Upper lobe of right lung (tissue), 1 donor: ENCODE data around the gene PDPK1. TPM values are rescaled to one million over a fixed set of nuclear protein-coding genes. Genes with fewer than 3 reads are reported as not detected.
"Not testable (repeated sequence)": the region's sequence is repeated elsewhere in the genome, so short reads cannot be mapped to it uniquely, and the experiment has no call there.

Experiments used
- ATAC-seq: fragments of 200-7000 bp; cut with Tn5 transposase; one replicate; pipeline ENCODE4 v1.9.1; 2020; ENCODE audit warnings: mild to moderate bottlenecking, moderate library complexity
- DNase-seq: peaks from one replicate; pipeline ENCODE4 v3.0.0-alpha.2; 2020
- H3K27ac ChIP-seq: fragments of 200-600 bp; one replicate; pipeline ENCODE4 v1.8.0; 2022
- H3K27me3 ChIP-seq: fragments of 200-600 bp; one replicate; pipeline ENCODE4 v1.8.0; 2022; ENCODE audit warnings: mild to moderate bottlenecking
- H3K36me3 ChIP-seq: fragments of 200-600 bp; one replicate; pipeline ENCODE4 v1.8.0; 2022
- H3K4me1 ChIP-seq: fragments of 200-600 bp; one replicate; pipeline ENCODE4 v1.8.0; 2022
- H3K4me3 ChIP-seq: fragments of 200-600 bp; one replicate; pipeline ENCODE4 v1.8.0; 2022; ENCODE audit warnings: mild to moderate bottlenecking
- H3K9me3 ChIP-seq: fragments of 200-600 bp; one replicate; pipeline ENCODE4 v1.8.0; 2022
- intact Hi-C: fragments of 100-400 bp; cut with DNase I; formaldehyde crosslinking; loops from one replicate; pipeline ENCODE4 v1.11.0; 2022
- total RNA-seq: library from RNA; stranded (reverse); fragmentation: NEBNext Ultra II Directional; extraction: Animal tissue kit (Norgen Biotek cat#: 25700); gene quantifications from one replicate; pipeline ENCODE4 v1.2.1, GENCODE V29; 2021
- TF ChIP-seq, protein P1 (sequence below): fragments of 200-600 bp; IDR thresholded peaks from one replicate; pipeline ENCODE4 v1.8.0; 2022; ENCODE audit warnings: antibody characterized with exemption
- donor health status: DM: no; HTN: yes; CAD: no; lungs with severe emphysema.

PDPK1 gene
- total RNA-seq, 1 donor from 2014 or later = 90.9 TPM

DNA sequence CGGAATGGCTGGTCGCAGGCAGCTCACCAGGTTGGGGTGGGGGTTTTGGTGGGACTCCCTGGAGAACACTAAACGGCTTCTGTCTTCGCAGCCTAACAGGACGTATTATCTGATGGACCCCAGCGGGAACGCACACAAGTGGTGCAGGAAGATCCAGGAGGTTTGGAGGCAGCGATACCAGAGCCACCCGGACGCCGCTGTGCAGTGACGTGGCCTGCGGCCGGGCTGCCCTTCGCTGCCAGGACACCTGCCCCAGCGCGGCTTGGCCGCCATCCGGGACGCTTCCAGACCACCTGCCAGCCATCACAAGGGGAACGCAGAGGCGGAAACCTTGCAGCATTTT, 59.7 kb downstream of the PDPK1 start:
- DNase-seq = peak; percentile 58
- Histone ChIP-seq H3K27ac (no peak overlapping the region), H3K36me3 (peaks cover 48% of the 10 kb centered on the region), H3K4me1 (no peaks in the 10 kb centered on the region), H3K4me3 (no peak overlapping the region), H3K27me3 (no peaks in the 10 kb centered on the region), H3K9me3 (no peaks in the 10 kb centered on the region)
- intact Hi-C loops = no loop called here
- ATAC-seq = no peak
- TF ChIP-seq, protein P1, sequence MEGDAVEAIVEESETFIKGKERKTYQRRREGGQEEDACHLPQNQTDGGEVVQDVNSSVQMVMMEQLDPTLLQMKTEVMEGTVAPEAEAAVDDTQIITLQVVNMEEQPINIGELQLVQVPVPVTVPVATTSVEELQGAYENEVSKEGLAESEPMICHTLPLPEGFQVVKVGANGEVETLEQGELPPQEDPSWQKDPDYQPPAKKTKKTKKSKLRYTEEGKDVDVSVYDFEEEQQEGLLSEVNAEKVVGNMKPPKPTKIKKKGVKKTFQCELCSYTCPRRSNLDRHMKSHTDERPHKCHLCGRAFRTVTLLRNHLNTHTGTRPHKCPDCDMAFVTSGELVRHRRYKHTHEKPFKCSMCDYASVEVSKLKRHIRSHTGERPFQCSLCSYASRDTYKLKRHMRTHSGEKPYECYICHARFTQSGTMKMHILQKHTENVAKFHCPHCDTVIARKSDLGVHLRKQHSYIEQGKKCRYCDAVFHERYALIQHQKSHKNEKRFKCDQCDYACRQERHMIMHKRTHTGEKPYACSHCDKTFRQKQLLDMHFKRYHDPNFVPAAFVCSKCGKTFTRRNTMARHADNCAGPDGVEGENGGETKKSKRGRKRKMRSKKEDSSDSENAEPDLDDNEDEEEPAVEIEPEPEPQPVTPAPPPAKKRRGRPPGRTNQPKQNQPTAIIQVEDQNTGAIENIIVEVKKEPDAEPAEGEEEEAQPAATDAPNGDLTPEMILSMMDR = no peak

DNA sequence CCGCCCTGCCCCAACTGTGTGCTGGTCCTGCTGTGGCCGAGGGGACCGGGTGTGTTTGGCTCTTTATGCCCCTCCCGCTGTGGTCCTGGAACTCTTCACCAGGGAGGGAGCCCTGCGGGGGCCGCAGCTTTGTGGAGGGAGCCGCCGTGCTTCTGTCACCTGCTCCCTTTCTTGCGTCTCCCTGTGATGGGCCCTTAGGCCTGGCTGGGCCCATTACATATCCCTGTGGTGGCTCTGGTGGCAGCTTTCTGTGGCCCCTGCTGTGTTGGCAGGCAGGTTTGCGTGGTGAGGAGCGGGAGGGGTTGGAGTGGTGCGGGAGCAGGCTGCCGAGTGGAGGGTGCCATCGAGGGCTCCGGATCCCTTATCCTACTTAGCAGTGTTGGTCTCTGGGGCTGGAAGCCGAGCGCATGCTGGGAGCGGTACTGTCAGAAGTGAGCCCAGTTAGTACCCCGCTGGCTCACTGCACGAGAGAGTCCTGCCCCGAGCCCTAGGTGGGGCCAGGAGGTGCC, 60.4 kb downstream of the PDPK1 start:
- Histone ChIP-seq H3K9me3 (no peaks in the 10 kb centered on the region), H3K27me3 (no peaks in the 10 kb centered on the region), H3K27ac (no peak overlapping the region), H3K36me3 (peaks cover 43% of the 10 kb centered on the region), H3K4me1 (no peaks in the 10 kb centered on the region), H3K4me3 (no peak overlapping the region)
- no peak for ATAC-seq
- DNase-seq = peak; percentile 59
- intact Hi-C loops = no loop called here
- TF ChIP-seq, protein P1 = no peak

DNA sequence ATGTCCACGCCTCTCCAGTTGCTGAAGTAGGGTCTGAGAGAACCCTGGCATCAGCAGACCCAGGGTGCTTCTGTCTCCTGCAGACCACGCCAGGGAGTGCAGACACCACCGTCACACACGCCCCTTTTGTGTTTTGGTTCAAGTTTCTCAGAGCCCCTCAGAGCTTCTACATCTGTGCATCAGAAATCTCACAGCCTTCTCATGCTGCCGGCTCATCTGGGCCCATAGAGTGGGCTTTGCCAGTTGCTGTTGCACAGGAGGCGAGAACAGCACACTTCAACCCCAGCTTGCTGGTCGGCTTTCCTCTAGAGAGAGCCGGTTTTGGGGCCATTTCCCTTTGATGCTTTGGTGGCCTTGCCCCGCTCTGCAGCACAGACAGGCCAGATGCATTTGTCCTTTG, 60.9 kb downstream of the PDPK1 start:
- intact Hi-C loops = no loop called here
- Histone ChIP-seq H3K27ac (no peak overlapping the region), H3K4me3 (no peak overlapping the region), H3K27me3 (no peaks in the 10 kb centered on the region), H3K4me1 (no peaks in the 10 kb centered on the region), H3K36me3 (peaks cover 43% of the 10 kb centered on the region), H3K9me3 (no peaks in the 10 kb centered on the region)
- ATAC-seq = no peak
- DNase-seq = peak; percentile 48
- TF ChIP-seq, protein P1 = no peak

DNA sequence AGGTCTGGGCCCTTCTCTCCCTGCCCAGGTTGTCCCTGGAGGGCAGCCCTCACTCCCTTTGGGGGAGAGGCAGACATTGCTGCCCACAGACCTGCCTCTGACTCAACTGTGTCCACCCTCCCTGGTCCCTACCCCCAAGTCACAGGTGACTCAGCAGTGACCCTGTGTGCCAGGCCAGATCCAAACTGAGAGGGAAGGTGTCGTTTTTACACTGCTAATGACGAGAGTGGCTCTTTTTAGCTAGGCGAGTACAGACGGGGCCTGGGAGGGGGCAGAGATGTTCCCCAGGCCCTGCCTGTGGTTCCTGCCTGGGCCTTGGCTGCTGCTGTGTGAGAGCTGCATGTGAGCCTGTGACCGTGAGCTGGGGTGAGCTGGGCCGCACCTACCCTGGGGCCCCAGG, 61.3 kb downstream of the PDPK1 start:
- H3K27me3 ChIP-seq, DNase-seq, H3K4me3 ChIP-seq, H3K27ac ChIP-seq, ATAC-seq, intact Hi-C loops, H3K9me3 ChIP-seq, H3K4me1 ChIP-seq: not testable (repeated sequence)
- peaks cover 43% of the 10 kb centered on the region for H3K36me3 ChIP-seq

DNA sequence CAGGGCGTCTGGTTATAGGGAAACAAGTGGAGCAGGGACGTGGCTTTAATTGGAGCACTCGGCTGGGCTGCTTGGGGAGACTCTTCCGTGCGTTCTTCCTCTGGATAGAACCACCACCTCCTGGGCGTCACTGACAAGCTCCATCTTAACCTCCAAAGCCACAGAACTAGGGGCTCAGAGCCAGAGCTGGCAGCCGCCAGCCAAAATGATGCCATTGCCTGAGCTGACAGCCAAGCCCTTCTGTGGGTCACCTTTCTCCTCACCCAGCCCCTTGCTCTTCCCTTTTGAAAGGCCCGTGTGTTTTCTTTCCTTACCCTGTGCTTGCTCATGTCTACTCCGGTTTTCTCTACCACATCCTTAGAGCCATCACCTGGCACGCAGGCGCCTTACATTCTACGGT, 62.0 kb downstream of the PDPK1 start:
- H3K4me1 ChIP-seq, DNase-seq, H3K4me3 ChIP-seq, H3K9me3 ChIP-seq, ATAC-seq, H3K27ac ChIP-seq, H3K27me3 ChIP-seq, intact Hi-C loops: not testable (repeated sequence)
- peaks cover 43% of the 10 kb centered on the region for H3K36me3 ChIP-seq

DNA sequence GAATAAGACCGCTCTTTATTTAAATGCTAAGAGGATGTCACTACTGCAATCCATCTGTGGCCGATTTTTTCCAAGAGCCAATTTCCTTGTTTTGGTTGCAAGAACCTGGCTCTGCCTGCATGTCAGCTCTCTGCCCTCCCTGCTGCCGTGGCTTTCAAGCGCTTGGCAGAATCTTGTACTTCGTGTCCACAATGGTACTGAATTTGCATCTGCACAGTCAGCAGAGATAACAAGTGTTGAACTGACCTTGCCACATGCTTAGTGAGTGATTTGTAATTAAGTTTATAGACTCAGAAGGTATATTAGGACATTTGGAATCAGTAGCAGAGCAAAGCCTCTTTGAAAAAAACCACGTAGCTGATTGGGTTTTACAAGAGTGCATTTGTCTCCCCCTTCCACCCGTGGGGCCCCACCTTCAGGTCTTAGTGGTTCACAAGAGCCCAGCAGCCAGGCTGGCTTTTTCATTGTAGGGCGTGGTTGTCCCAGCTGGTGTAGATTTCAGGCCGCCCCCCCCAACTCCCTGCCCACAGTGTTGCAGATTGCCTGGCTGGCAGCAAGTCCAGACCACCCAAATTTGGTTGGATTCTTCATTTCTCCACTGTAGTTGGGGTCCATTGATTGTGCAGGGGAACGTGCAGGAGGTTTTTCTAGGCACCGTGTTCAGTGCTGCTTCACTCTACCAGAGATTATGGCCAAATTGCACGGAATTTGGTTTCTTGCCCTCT, 63.6 kb downstream of the PDPK1 start:
- not testable (repeated sequence) for H3K27ac ChIP-seq
- peak; percentile 37 for DNase-seq

DNA sequence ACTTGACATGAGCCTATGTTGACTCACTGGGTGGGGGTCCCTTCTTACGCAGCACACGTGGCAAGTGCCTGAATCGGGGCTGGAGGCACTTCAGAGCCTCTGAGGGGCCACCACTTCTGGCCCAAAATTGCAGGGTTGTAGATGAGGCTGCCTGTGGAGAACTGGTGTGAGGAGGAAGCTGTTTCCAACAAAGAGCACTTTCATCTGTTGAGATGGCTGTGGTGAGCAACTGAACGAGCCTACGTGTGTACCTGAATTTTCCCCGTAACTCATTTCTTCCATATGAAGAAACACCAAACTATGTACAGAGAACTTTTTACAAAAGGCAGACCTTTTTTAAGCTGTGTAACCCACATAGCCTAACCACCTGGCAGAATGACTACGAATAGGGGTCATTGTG, 64.4 kb downstream of the PDPK1 start:
- intact Hi-C loops, ATAC-seq, DNase-seq, H3K27me3 ChIP-seq, H3K27ac ChIP-seq, H3K4me1 ChIP-seq, H3K9me3 ChIP-seq, H3K4me3 ChIP-seq: not testable (repeated sequence)
- H3K36me3 ChIP-seq = peaks cover 19% of the 10 kb centered on the region

More for the DNA sequence above, 63.6 kb downstream of the PDPK1 start:
- intact Hi-C loops, H3K4me1 ChIP-seq, H3K4me3 ChIP-seq, H3K9me3 ChIP-seq, ATAC-seq, H3K27me3 ChIP-seq: not testable (repeated sequence)
- peaks cover 26% of the 10 kb centered on the region for H3K36me3 ChIP-seq
